Measurements from ENCODE around the gene RPL19.

The RPL19 gene

DNA sequence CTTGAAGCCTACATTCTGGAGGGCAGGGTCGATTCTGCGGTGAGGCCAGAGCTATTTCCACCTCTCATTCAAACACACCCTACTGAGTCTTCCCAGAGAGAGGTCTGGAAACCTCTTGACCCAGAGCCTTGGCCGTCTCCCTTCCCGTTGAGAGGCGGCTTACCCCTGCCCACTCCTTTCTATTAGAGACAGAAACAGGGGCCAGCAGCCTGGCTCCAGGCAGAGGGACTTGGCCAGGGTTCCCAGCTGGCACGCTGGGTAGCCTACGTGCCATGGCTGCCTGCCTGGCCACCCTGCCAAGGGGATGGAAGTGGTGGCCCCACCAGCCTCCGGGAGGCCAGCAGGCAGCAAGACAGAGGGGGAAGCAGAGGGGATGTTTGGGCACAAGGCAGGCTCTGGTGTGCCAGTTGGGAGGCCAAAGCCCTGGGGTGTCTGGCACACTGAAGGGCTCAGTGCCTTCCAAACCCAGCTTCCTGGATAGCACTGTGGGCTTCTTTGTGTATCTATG lies 19.6 kb downstream of the RPL19 start:
- TF ChIP-seq, protein P1, sequence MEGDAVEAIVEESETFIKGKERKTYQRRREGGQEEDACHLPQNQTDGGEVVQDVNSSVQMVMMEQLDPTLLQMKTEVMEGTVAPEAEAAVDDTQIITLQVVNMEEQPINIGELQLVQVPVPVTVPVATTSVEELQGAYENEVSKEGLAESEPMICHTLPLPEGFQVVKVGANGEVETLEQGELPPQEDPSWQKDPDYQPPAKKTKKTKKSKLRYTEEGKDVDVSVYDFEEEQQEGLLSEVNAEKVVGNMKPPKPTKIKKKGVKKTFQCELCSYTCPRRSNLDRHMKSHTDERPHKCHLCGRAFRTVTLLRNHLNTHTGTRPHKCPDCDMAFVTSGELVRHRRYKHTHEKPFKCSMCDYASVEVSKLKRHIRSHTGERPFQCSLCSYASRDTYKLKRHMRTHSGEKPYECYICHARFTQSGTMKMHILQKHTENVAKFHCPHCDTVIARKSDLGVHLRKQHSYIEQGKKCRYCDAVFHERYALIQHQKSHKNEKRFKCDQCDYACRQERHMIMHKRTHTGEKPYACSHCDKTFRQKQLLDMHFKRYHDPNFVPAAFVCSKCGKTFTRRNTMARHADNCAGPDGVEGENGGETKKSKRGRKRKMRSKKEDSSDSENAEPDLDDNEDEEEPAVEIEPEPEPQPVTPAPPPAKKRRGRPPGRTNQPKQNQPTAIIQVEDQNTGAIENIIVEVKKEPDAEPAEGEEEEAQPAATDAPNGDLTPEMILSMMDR (IDR thresholded peaks at IDR 0.05; ENCODE audit: extremely low read depth, insufficient read depth, missing control alignments): no peak
- in situ Hi-C loops (cut with MboI; ENCODE audit: low pct_unique_long_range_greater_than_20kb, low sequenced_read_pairs, unreplicated experiment): no loop called here
- DNase-seq (ENCODE audit: low spot score): no peak

DNA sequence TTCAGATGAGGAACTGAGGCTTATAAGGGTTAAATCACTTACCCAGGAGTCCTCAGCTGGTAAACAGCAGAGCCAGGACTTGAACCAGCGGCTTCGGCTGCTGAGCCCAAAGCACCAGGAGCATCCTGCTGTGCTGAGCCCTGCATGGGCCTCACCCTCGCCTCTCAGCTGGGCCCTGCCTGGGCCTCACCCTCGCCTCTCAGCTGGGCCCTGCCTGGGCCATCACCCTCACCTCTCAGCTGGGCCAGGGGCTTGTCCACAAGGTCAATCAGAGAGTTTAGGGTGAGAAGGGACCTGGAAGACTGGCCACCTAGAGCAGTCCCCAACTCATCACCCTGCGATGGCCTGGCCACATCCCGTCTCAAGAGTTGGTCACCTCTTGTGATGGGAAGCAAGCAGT lies 21.5 kb downstream of the RPL19 start:
- TF ChIP-seq, protein P1 (IDR thresholded peaks at IDR 0.05; ENCODE audit: extremely low read depth, insufficient read depth, missing control alignments): no peak
- in situ Hi-C loops (cut with MboI; ENCODE audit: low pct_unique_long_range_greater_than_20kb, low sequenced_read_pairs, unreplicated experiment): no loop called here
- DNase-seq (ENCODE audit: low spot score): no peak

GRCh38 chr17:39222151-39222550 lies 22.1 kb downstream of the RPL19 start:
- TF ChIP-seq, protein P1 (IDR thresholded peaks at IDR 0.05; ENCODE audit: extremely low read depth, insufficient read depth, missing control alignments): no peak
- DNase-seq (ENCODE audit: low spot score): no peak
- in situ Hi-C loops (cut with MboI; ENCODE audit: low pct_unique_long_range_greater_than_20kb, low sequenced_read_pairs, unreplicated experiment): no loop called here

DNA sequence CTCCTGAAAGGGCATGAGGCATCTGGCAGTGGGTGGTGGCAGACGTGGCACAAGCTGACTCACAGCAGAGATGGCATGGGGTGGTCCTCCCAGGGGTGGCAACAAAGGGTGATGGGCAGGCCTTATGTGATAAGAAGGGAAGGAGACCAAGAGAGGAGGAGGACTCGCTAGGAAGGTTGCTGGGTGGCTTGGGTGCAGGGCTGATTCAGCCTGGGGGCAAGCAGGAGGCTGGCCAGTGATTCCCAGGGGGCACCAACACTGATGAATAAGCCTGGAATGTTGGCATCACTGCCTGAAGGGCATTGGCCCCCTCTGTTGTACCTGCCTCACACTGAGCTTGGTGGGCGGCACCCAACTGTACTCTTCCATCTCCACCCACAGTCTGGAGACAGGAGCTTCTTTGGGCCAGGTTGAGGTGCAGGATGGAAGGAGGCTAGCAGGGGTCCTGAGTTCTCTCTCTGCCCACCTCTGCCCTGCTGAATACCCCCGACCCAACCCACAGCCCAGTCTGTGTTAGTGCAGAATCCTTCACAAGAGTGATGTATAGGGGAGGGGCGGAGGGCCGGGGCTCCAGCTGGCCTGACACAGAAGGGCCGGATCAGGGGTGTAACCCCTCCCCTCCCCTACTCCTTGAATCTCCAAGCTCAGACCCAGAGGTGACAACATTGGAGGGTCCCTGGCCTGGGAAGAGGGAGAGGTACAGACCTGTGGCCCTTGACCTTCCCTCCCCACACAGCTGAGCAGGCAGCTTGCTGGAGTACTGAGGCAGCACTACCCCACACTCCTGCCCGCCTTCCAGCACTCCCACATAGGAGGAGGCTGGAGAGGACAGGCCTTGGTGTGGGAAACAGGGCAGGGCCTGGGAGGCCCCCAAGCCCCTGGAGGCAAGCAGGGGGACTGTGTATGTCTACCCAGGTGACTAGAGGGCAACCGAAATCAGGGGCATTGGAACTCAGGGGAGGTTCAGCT lies 23.1 kb downstream of the RPL19 start:
- TF ChIP-seq, protein P1 (IDR thresholded peaks at IDR 0.05; ENCODE audit: extremely low read depth, insufficient read depth, missing control alignments): no peak
- in situ Hi-C loops (cut with MboI; ENCODE audit: low pct_unique_long_range_greater_than_20kb, low sequenced_read_pairs, unreplicated experiment): no loop called here
- DNase-seq (ENCODE audit: low spot score): no peak

GRCh38 chr17:39223907-39224777 lies 24.1 kb downstream of the RPL19 start:
- in situ Hi-C loops (cut with MboI; ENCODE audit: low pct_unique_long_range_greater_than_20kb, low sequenced_read_pairs, unreplicated experiment): no loop called here
- TF ChIP-seq, protein P1 (IDR thresholded peaks at IDR 0.05; ENCODE audit: extremely low read depth, insufficient read depth, missing control alignments): no peak
- DNase-seq (ENCODE audit: low spot score): no peak

DNA sequence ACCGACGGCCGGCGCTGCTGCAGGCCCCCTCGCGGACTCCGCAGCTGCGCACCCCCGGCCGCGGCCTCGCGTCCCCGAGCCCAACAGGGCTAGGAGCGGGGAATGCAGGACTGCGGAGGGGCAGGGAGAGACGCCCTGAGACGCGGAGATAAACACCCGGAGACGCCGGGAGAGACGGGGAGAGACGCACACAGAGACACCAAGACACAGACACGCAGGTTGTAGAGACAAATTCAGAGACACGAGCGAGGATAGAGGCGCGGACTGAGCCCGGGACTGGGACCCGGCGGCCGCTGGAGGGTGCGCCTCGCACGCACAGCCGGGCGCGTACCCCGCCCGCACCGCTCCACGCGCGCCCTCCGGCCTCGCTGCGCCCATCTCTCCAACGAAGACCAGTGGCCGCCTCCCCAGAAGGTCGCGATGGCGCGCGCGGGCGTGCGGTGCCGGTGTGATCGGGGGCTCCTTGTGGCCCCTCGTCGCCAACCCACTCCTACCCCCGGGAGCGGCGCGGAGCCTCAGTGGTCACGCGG lies 24.8 kb downstream of the RPL19 start:
- TF ChIP-seq, protein P1 (IDR thresholded peaks at IDR 0.05; ENCODE audit: extremely low read depth, insufficient read depth, missing control alignments): no peak
- DNase-seq (ENCODE audit: low spot score): no peak
- in situ Hi-C loops (cut with MboI; ENCODE audit: low pct_unique_long_range_greater_than_20kb, low sequenced_read_pairs, unreplicated experiment): no loop called here

Data from GM13977 (cell line).